Activated CD4-positive, alpha-beta T cell treated with anti-CD3 and anti-CD28 coated beads for 36 hours (primary cell): ENCODE results near the gene NEGR1. TPM values are rescaled to one million over a fixed set of nuclear protein-coding genes. Genes with fewer than 3 reads are reported as not detected.

Experiments used
- ATAC-seq: fragments of 200-7000 bp; cut with Tn5 transposase; one replicate; pipeline ENCODE4 v1.10.0; 2021; ENCODE audit warnings: mild to moderate bottlenecking, moderate library complexity
- CTCF ChIA-PET: fragments of 350-600 bp; sonication (Branson Sonifier 250); formaldehyde crosslinking; loops from one replicate; lab custom pipeline; 2021; ENCODE audit warnings: antibody characterized with exemption; lab: Charles Lee
- POLR2A ChIA-PET: fragments of 350-600 bp; sonication (Branson Sonifier 250); formaldehyde crosslinking; loops from one replicate; lab custom pipeline; 2021; ENCODE audit warnings: antibody characterized with exemption, inconsistent platforms; lab: Charles Lee
- DNase-seq: peaks from one replicate; pipeline ENCODE4 v3.0.0-alpha.2; 2020
- H3K27ac Mint-ChIP-seq: one replicate; pipeline ENCODE4 v1.8.0; 2021; ENCODE audit warnings: mixed read lengths
- H3K27me3 Mint-ChIP-seq: one replicate; pipeline ENCODE4 v1.8.0; 2021; ENCODE audit warnings: mixed read lengths
- H3K36me3 Mint-ChIP-seq: one replicate; pipeline ENCODE4 v1.8.0; 2021; ENCODE audit warnings: low read depth, mixed read lengths
- H3K4me1 Mint-ChIP-seq: one replicate; pipeline ENCODE4 v1.8.0; 2021; ENCODE audit warnings: mixed read lengths
- H3K4me3 Mint-ChIP-seq: one replicate; pipeline ENCODE4 v1.8.0; 2021; ENCODE audit warnings: mild to moderate bottlenecking, moderate library complexity, mixed read lengths
- H3K9me3 Mint-ChIP-seq: one replicate; pipeline ENCODE4 v1.8.0; 2021; ENCODE audit warnings: low read depth, mixed read lengths
- intact Hi-C, 2 experiments: fragments of 100-400 bp; cut with DNase I in 1 of 2; cut with micrococcal nuclease in 1 of 2; formaldehyde crosslinking; loops; one replicate each; pipeline versions ENCODE4 v1.14.2 to v1.15.1; 2022 to 2024; cut with DNase I, micrococcal nuclease
- total RNA-seq, 2 experiments: library from RNA; stranded (reverse); gene quantifications; one replicate each; pipeline ENCODE4 v1.2.3, GENCODE V29; 2021

The NEGR1 gene
- total RNA-seq, 2 experiments from 2014 or later, result not detected

- intact Hi-C loops, result no loop called here
- Mint-ChIP-seq H3K9me3 (no peaks in the 10 kb centered on the region), H3K4me3 (no peak overlapping the region), H3K36me3 (no peaks in the 10 kb centered on the region), H3K4me1 (no peaks in the 10 kb centered on the region), H3K27ac (no peak overlapping the region), H3K27me3 (no peaks in the 10 kb centered on the region)
- ChIA-PET POLR2A (no interaction called here), CTCF (no interaction called here)
- no peak for DNase-seq
- no peak for ATAC-seq
These were observed 748.4 kb downstream of the NEGR1 start for GRCh38 chr1:71533950-71534349.

GRCh38 chr1:71532343-71532742 is 750.0 kb downstream of the NEGR1 start:
- no peak overlapping the region for H3K4me3 Mint-ChIP-seq
- no peaks in the 10 kb centered on the region for H3K9me3 Mint-ChIP-seq
- ATAC-seq (no peak), DNase-seq (no peak)
- intact Hi-C loops, result no loop called here
- no peaks in the 10 kb centered on the region for H3K36me3 Mint-ChIP-seq
- no peaks in the 10 kb centered on the region for H3K4me1 Mint-ChIP-seq
- ChIA-PET POLR2A (no interaction called here), CTCF (no interaction called here)
- no peak overlapping the region for H3K27ac Mint-ChIP-seq
- H3K27me3 Mint-ChIP-seq, result no peaks in the 10 kb centered on the region

- POLR2A ChIA-PET, result no interaction called here
These were observed 755.5 kb downstream of the NEGR1 start for GRCh38 chr1:71526824-71527223.

GRCh38 chr1:71522721-71523120 is 759.6 kb downstream of the NEGR1 start:
- CTCF ChIA-PET, result no interaction called here
- Mint-ChIP-seq H3K4me3 (no peak overlapping the region), H3K27ac (no peak overlapping the region), H3K4me1 (no peaks in the 10 kb centered on the region), H3K9me3 (peaks cover 4% of the 10 kb centered on the region), H3K36me3 (no peaks in the 10 kb centered on the region), H3K27me3 (no peaks in the 10 kb centered on the region)
- ATAC-seq (no peak), DNase-seq (no peak)
- POLR2A ChIA-PET, result no interaction called here
- intact Hi-C loops, result loop anchor here in 1 of 2 experiments (10.0 kb wide), 1 partner anchor 328 kb away; no protein-coding TSS in a partner anchor

More at GRCh38 chr1:71526824-71527223, 755.5 kb downstream of the NEGR1 start:
- CTCF ChIA-PET, result interaction anchor here (0.7 kb wide), 1 partner anchor 31 kb away, joined by 3 read pairs; no protein-coding TSS in a partner anchor
- intact Hi-C loops, result loop anchor here in 1 of 2 experiments (10.0 kb wide), 1 partner anchor 332 kb away; no protein-coding TSS in a partner anchor
- no peak for ATAC-seq
- Mint-ChIP-seq H3K4me1 (no peaks in the 10 kb centered on the region), H3K27ac (no peak overlapping the region), H3K4me3 (no peak overlapping the region), H3K36me3 (no peaks in the 10 kb centered on the region), H3K27me3 (no peaks in the 10 kb centered on the region), H3K9me3 (peaks cover 4% of the 10 kb centered on the region)
- no peak for DNase-seq

GRCh38 chr1:71521655-71522264 is 760.6 kb downstream of the NEGR1 start:
- Mint-ChIP-seq H3K27me3 (no peaks in the 10 kb centered on the region), H3K27ac (no peak overlapping the region), H3K4me1 (no peaks in the 10 kb centered on the region), H3K36me3 (no peaks in the 10 kb centered on the region), H3K4me3 (no peak overlapping the region), H3K9me3 (peaks cover 4% of the 10 kb centered on the region)
- POLR2A ChIA-PET, result no interaction called here
- DNase-seq (peak; percentile 35), ATAC-seq (no peak)
- CTCF ChIA-PET, result no interaction called here
- intact Hi-C loops, result loop anchor here in 1 of 2 experiments (2.0 to 10.0 kb wide), 2 partner anchors 327 to 427 kb away; no protein-coding TSS in a partner anchor

- H3K4me3 Mint-ChIP-seq, result no peak overlapping the region
- no peaks in the 10 kb centered on the region for H3K36me3 Mint-ChIP-seq
- ATAC-seq, result no peak
- ChIA-PET POLR2A (no interaction called here), CTCF (no interaction called here)
- no peaks in the 10 kb centered on the region for H3K4me1 Mint-ChIP-seq
- intact Hi-C loops, result no loop called here
- peaks cover 5% of the 10 kb centered on the region for H3K9me3 Mint-ChIP-seq
- DNase-seq, result no peak
- no peaks in the 10 kb centered on the region for H3K27me3 Mint-ChIP-seq
- no peak overlapping the region for H3K27ac Mint-ChIP-seq
These were observed 770.8 kb downstream of the NEGR1 start for GRCh38 chr1:71511505-71511904.

- Mint-ChIP-seq H3K9me3 (peaks cover 5% of the 10 kb centered on the region), H3K36me3 (no peaks in the 10 kb centered on the region), H3K27ac (no peak overlapping the region), H3K4me1 (no peaks in the 10 kb centered on the region), H3K4me3 (no peak overlapping the region), H3K27me3 (no peaks in the 10 kb centered on the region)
- ChIA-PET POLR2A (no interaction called here), CTCF (no interaction called here)
- ATAC-seq (no peak), DNase-seq (no peak)
- intact Hi-C loops, result no loop called here
These were observed 771.6 kb downstream of the NEGR1 start for GRCh38 chr1:71510725-71511124.

GRCh38 chr1:71509051-71509595 is 773.2 kb downstream of the NEGR1 start:
- ChIA-PET POLR2A (no interaction called here), CTCF (no interaction called here)
- no peak for ATAC-seq
- Mint-ChIP-seq H3K27me3 (no peaks in the 10 kb centered on the region), H3K4me1 (no peaks in the 10 kb centered on the region), H3K36me3 (no peaks in the 10 kb centered on the region), H3K27ac (no peak overlapping the region), H3K9me3 (peaks cover 5% of the 10 kb centered on the region), H3K4me3 (no peak overlapping the region)
- DNase-seq, result no peak
- intact Hi-C loops, result no loop called here

GRCh38 chr1:71502006-71502405 is 780.3 kb downstream of the NEGR1 start:
- no peaks in the 10 kb centered on the region for H3K27me3 Mint-ChIP-seq
- POLR2A ChIA-PET, result no interaction called here
- ATAC-seq (no peak), DNase-seq (no peak)
- H3K36me3 Mint-ChIP-seq, result no peaks in the 10 kb centered on the region
- intact Hi-C loops, result no loop called here
- H3K4me3 Mint-ChIP-seq, result no peak overlapping the region
- H3K4me1 Mint-ChIP-seq, result no peaks in the 10 kb centered on the region
- no peak overlapping the region for H3K27ac Mint-ChIP-seq
- CTCF ChIA-PET, result no interaction called here
- H3K9me3 Mint-ChIP-seq, result peaks cover under 1% of the 10 kb centered on the region

- H3K9me3 Mint-ChIP-seq, result no peaks in the 10 kb centered on the region
- intact Hi-C loops, result no loop called here
- no peak overlapping the region for H3K27ac Mint-ChIP-seq
- ChIA-PET POLR2A (no interaction called here), CTCF (interaction anchor here (0.6 kb wide), 1 partner anchor 235 kb away, joined by 3 read pairs; no protein-coding TSS in a partner anchor)
- DNase-seq, result no peak
- H3K4me1 Mint-ChIP-seq, result no peaks in the 10 kb centered on the region
- no peaks in the 10 kb centered on the region for H3K36me3 Mint-ChIP-seq
- H3K4me3 Mint-ChIP-seq, result no peak overlapping the region
- no peak for ATAC-seq
- H3K27me3 Mint-ChIP-seq, result peaks cover 3% of the 10 kb centered on the region
These were observed 783.8 kb downstream of the NEGR1 start for GRCh38 chr1:71498542-71498941.

- Mint-ChIP-seq H3K9me3 (no peaks in the 10 kb centered on the region), H3K27me3 (peaks cover 3% of the 10 kb centered on the region), H3K4me1 (no peaks in the 10 kb centered on the region), H3K27ac (no peak overlapping the region), H3K36me3 (no peaks in the 10 kb centered on the region), H3K4me3 (no peak overlapping the region)
- intact Hi-C loops, result no loop called here
- DNase-seq, result no peak
- CTCF ChIA-PET, result no interaction called here
- POLR2A ChIA-PET, result no interaction called here
- no peak for ATAC-seq
These were observed 788.2 kb downstream of the NEGR1 start for GRCh38 chr1:71494163-71494562.

- Mint-ChIP-seq H3K36me3 (no peaks in the 10 kb centered on the region), H3K4me3 (no peak overlapping the region), H3K4me1 (no peaks in the 10 kb centered on the region), H3K9me3 (no peaks in the 10 kb centered on the region), H3K27ac (no peak overlapping the region), H3K27me3 (peaks cover 3% of the 10 kb centered on the region)
- DNase-seq, result no peak
- POLR2A ChIA-PET, result no interaction called here
- ATAC-seq, result no peak
- intact Hi-C loops, result no loop called here
- CTCF ChIA-PET, result no interaction called here
These were observed 789.9 kb downstream of the NEGR1 start for GRCh38 chr1:71492298-71493041.
